Fibroblast of pulmonary artery (primary cell): ENCODE measurements around the gene DLG4.

Experiments
- DNase-seq: peaks from one replicate; pipeline ENCODE4 v3.0.0-alpha.2; 2010; ENCODE audit warnings: low read depth
- H3K4me3 ChIP-seq: replicated peaks from 2 replicates; pipeline ENCODE4 v1.5.1; 2011; ENCODE audit warnings: low read depth, mild to moderate bottlenecking, control low read depth, low read length, moderate library complexity
- TF ChIP-seq, protein P1 (sequence below): IDR thresholded peaks from 2 replicates; pipeline ENCODE4 v1.5.1; 2011; ENCODE audit warnings: mild to moderate bottlenecking, control low read depth, low read length, inconsistent platforms; ENCODE audit errors: missing control alignments

Gene DLG4

DNA sequence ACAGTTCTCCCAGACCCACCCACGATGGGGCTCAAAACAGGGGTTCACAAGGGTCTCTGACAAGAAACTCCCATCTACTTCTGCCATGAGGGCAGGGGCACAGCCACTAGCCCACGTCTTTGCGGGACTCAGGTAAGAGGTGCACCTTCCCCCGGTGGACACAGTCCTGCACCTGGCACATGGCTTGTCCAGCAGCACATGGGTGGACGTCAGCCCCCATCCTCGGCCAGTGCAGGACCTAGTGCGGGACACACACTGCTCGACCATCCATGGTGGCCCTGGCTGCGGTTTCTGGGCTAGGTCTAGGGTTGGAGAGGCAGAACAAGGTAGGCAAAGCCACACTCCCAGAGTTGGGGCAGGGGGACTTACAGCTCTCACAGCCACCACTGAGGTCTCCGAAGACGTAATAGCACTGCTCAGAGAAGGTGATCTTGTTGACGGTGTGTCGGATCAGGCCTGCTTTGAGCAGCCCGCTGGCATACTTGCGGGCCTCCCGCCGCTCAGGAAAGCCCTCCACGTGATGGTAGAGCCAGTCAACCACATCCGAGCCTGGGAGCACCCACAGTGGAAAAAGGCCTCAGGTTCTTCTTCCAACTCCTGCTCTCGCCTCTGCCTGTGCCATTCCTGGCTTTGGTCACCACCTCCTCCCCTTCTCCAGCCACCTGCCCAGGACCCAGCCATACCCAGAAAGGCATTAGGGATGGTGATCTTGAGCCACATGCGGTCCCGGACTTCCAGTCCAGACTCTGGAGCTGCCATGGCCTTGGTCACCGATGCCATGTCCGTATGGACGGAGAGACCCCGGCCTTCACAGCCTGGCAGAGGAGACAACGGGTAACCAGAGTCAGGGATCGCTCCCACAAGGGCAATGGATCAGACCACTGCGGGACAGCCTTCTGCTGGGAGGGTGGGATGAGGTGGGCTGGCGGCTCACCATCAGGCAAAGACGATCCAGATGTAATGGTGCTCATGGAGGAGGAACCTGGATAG lies 7.4 kb upstream of the DLG4 start:
- DNase-seq = no peak
- TF ChIP-seq, protein P1, sequence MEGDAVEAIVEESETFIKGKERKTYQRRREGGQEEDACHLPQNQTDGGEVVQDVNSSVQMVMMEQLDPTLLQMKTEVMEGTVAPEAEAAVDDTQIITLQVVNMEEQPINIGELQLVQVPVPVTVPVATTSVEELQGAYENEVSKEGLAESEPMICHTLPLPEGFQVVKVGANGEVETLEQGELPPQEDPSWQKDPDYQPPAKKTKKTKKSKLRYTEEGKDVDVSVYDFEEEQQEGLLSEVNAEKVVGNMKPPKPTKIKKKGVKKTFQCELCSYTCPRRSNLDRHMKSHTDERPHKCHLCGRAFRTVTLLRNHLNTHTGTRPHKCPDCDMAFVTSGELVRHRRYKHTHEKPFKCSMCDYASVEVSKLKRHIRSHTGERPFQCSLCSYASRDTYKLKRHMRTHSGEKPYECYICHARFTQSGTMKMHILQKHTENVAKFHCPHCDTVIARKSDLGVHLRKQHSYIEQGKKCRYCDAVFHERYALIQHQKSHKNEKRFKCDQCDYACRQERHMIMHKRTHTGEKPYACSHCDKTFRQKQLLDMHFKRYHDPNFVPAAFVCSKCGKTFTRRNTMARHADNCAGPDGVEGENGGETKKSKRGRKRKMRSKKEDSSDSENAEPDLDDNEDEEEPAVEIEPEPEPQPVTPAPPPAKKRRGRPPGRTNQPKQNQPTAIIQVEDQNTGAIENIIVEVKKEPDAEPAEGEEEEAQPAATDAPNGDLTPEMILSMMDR = no peak
- H3K4me3 ChIP-seq = no peak overlapping the region

DNA sequence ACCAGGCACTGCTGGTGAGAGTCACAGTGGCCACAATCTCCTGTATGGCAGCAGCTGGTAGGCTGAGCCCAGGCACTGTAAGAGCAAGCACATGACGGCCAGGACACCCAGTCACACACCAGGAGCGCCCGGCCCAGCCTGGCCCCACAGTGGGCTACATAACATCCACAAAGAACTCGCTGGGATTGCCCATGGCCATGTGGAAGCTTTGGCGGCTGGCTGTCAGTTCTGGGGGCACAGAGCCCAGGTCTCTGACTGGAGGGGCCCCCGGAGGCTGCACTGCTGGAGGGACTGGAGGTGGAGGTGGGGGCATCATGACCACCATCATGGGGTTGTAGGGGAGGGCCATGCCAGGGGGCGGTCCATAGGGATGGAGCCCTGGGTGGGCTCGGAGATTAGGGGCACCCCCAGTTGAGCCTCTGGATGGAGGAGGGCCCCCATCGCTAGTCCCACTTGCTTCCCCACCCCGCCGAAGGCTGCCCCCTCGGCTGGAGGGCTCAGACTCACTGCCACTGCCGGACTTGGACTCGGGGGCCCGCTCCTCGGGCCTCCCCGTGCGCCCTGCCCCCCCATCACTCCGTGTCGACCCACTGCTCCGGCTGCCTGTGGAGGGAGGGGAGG lies 6.2 kb upstream of the DLG4 start:
- H3K4me3 ChIP-seq = no peak overlapping the region
- no peak for DNase-seq
- TF ChIP-seq, protein P1 = no peak

DNA sequence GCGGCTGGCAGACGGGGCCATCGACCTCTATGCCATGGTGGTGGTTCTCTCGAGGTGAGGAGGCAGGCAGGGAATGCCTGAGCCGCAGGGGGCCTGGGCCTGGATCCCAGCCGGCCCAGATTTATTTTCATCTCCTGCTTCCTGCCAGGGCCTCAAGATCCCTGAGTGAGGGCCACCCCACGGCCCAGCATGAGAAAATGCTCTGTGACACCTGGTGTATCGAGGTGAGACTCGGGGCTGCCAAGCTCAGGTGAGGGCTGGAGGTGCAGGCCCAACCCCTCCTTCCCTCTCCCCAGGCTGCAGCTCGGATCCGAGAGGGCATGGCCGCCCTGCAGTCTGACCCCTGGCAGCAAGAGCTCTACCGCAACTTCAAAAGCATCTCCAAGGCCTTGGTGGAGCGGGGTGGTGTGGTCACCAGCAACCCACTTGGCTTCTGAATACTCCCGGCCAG lies 5.0 kb upstream of the DLG4 start:
- H3K4me3 ChIP-seq = no peak overlapping the region
- TF ChIP-seq, protein P1 = no peak
- DNase-seq = no peak

DNA sequence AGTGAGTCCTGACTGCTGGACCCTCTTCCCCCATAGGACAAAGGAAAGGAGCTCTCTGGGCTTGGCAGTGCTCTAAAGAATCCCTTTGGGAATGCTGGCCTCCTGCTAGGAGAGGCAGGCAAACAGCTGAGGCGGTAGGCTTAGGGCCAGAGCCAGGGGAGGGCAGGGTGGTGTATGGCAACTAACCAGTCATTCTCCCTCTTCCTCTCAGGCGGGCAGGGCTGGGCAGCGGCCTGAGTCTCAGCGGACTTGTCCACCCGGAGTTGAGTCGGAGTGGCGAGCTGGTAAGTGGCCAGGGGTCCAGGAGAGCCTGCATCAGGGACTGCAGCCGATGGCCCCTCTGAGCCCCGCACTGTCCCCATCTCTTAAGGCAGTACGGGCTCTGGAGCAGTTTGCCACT lies 4.5 kb upstream of the DLG4 start:
- DNase-seq = no peak
- TF ChIP-seq, protein P1 = no peak
- H3K4me3 ChIP-seq = no peak overlapping the region

DNA sequence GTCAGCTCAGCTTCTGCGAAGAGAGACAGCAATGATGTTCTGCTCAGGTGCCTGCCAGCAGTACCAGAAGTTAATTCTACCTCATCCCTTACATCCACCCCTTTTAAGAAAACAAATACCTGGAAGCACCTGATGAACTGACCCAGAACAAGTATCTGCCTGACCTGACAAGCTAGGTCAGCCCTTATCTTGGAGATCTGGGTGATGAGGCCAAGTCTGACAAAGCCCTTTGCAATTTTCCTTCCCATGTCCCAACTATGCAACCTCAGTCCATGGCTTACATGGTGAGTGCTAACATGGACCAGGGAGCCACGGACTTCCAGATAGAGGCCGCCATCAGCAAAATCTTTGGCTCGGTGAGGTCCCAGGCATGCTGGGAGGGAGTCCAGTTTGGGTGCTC lies 3.7 kb upstream of the DLG4 start:
- no peak for DNase-seq
- H3K4me3 ChIP-seq = no peak overlapping the region
- TF ChIP-seq, protein P1 = no peak

DNA sequence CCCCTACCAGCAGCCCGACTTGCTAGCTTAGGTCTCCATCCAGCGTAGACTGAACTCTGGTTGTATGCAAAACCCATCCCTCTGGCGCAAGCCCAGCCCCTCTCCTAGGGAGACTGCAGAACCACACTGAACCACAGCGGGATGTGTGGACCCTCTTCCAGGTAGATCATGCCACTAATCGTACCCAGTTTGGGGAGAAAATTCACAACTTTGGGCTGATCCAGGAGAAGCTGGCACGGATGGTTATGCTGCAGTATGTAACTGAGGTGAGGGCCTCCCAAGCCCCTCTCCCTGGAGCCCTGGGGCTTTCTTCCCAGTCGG lies 3.3 kb upstream of the DLG4 start:
- H3K4me3 ChIP-seq = no peak overlapping the region
- TF ChIP-seq, protein P1 = no peak

More for the DNA sequence above, 3.3 kb upstream of the DLG4 start:
- no peak for DNase-seq
